ENCODE results near the gene IKBKE. TPM values are rescaled to one million over a fixed set of nuclear protein-coding genes. Genes with fewer than 3 reads are reported as not detected.

Gene IKBKE
- total and polyA plus RNA-seq, 2 of the 8 experiments (the other 6 are each of a cell fraction or from before 2014, with no cell fraction given): 8.6 to 12.0 TPM

DNA sequence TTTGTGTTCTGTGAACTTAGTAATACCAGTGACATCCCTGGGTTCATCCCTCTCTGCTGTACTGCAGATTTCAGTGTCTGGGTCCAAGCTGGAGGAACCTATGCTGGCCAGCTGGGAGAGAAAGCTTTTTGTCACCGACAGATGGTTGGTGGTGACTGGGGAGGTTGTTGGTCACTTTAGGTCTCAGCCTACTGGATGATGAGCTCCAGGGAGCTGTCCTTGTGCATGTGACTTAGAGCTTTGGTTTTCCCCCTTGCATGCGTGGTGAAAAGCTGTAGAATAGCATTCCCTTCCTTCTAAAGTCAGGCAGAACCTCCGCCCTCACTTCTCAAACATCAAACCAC lies 22.9 kb upstream of the IKBKE start:
- Histone ChIP-seq H3K4me3 (ENCODE audit: extremely low read depth in 1 of 4, insufficient read depth in 2 of 4, low read depth in 3 of 4, low read length in 4 of 4) (no peak overlapping the region), H4K5ac (ENCODE audit: insufficient read length, low read depth, low read length) (no peak overlapping the region), H3K36me3 (ENCODE audit: control insufficient read depth in 2 of 4, insufficient read depth in 4 of 4, low read length in 3 of 4) (peaks cover 2 to 14% (median 8%) of the 10 kb centered on the region in 4 experiments; a peak in 6 of 8 replicates), H3K18ac (ENCODE audit: extremely low read depth, low read length) (no peak overlapping the region), H3K9me3 (ENCODE audit: insufficient read depth in 2 of 2, low read depth in 1 of 2, low read length in 1 of 2) (no peaks in the 10 kb centered on the region), H2BK12ac (ENCODE audit: low read depth, low read length) (no peak overlapping the region), H3K9ac (replicated peaks in 1 of 4; ENCODE audit: extremely low read depth in 1 of 4, low read depth in 3 of 4, low read length in 3 of 4) (no peak overlapping the region), H3K79me1 (ENCODE audit: low read depth, low read length) (no peaks in the 10 kb centered on the region; the same call in 1 of the 2 replicates), H2BK15ac (ENCODE audit: low read length) (no peak overlapping the region), H3K27ac (ENCODE audit: low read depth, low read length) (no peak overlapping the region), H4K20me1 (replicated peaks in 1 of 2; ENCODE audit: control insufficient read depth in 1 of 2, insufficient read depth in 2 of 2, low read length in 2 of 2) (no peaks in the 10 kb centered on the region), H3K23ac (ENCODE audit: insufficient read length) (no peak overlapping the region), H2AFZ (ENCODE audit: low read length) (no peak overlapping the region), H3K79me2 (ENCODE audit: control insufficient read depth in 1 of 2, insufficient read depth in 2 of 2, low read length in 2 of 2) (no peaks in the 10 kb centered on the region), H3K14ac (ENCODE audit: insufficient read length) (no peak overlapping the region), H2BK20ac (ENCODE audit: low read length) (no peak overlapping the region), H4K91ac (replicated peaks; ENCODE audit: insufficient read length, low read length) (no peak overlapping the region), H2BK120ac (replicated peaks; ENCODE audit: low read depth, low read length) (no peak overlapping the region), H3K27me3 (replicated peaks in 1 of 4; ENCODE audit: control insufficient read depth in 3 of 4, extremely low read depth in 1 of 4, insufficient read depth in 3 of 4, low read length in 3 of 4) (no peaks in the 10 kb centered on the region), H3K56ac (replicated peaks; ENCODE audit: insufficient read length, low read depth, low read length) (no peak overlapping the region), H2AK5ac (ENCODE audit: low read depth, low read length) (no peak overlapping the region), H3K4me2 (ENCODE audit: insufficient read depth in 1 of 2, low read depth in 2 of 2, low read length in 2 of 2) (no peak overlapping the region), H3K23me2 (ENCODE audit: low read depth, low read length) (no peaks in the 10 kb centered on the region), H3K4ac (replicated peaks; ENCODE audit: insufficient read length, low read depth, low read length) (no peak overlapping the region), H4K8ac (ENCODE audit: extremely low read depth, insufficient read depth, low read length) (no peak overlapping the region), H2BK5ac (ENCODE audit: low read depth, low read length) (no peak overlapping the region), H3K4me1 (replicated peaks in 1 of 4; ENCODE audit: control insufficient read depth in 3 of 4, insufficient read depth in 4 of 4, low read length in 3 of 4) (no peaks in the 10 kb centered on the region; a peak in 1 of 7 replicates)
- ChIA-PET POLR2A (ENCODE audit: partially characterized antibody) (no interaction called here), CTCF (ENCODE audit: partially characterized antibody) (no interaction called here)
- 84% methylated on average over 3 of the region's 3 CpGs; no CpG with 5 or more reads in 1 of the 2 experiments for WGBS, 2 experiments (ENCODE audit: extremely low coverage in 1 of 2, insufficient coverage in 1 of 2, insufficient read length in 1 of 2, insufficient replicate concordance in 2 of 2, low coverage in 1 of 2, low lambda C conversion rate in 2 of 2, missing lambda C conversion rate in 1 of 2)
- DNase-seq (ENCODE audit: low read depth in 1 of 2, low spot score in 2 of 2): no peak
- no peak for FAIRE-seq
- TF ChIP-seq BACH1 (IDR thresholded peaks at IDR 0.05; ENCODE audit: low read length): no peak
- TF ChIP-seq SUZ12 (IDR thresholded peaks at IDR 0.05; ENCODE audit: low read length): no peak
- TF ChIP-seq, protein P1, sequence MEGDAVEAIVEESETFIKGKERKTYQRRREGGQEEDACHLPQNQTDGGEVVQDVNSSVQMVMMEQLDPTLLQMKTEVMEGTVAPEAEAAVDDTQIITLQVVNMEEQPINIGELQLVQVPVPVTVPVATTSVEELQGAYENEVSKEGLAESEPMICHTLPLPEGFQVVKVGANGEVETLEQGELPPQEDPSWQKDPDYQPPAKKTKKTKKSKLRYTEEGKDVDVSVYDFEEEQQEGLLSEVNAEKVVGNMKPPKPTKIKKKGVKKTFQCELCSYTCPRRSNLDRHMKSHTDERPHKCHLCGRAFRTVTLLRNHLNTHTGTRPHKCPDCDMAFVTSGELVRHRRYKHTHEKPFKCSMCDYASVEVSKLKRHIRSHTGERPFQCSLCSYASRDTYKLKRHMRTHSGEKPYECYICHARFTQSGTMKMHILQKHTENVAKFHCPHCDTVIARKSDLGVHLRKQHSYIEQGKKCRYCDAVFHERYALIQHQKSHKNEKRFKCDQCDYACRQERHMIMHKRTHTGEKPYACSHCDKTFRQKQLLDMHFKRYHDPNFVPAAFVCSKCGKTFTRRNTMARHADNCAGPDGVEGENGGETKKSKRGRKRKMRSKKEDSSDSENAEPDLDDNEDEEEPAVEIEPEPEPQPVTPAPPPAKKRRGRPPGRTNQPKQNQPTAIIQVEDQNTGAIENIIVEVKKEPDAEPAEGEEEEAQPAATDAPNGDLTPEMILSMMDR (IDR thresholded peaks at IDR 0.05; ENCODE audit: control extremely low read depth in 1 of 3, insufficient read depth in 1 of 3, low read depth in 1 of 3, low read length in 3 of 3): no peak
- TF ChIP-seq, protein P2, sequence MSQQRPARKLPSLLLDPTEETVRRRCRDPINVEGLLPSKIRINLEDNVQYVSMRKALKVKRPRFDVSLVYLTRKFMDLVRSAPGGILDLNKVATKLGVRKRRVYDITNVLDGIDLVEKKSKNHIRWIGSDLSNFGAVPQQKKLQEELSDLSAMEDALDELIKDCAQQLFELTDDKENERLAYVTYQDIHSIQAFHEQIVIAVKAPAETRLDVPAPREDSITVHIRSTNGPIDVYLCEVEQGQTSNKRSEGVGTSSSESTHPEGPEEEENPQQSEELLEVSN (IDR thresholded peaks at IDR 0.05): no peak
- no peak for TF ChIP-seq NANOG (IDR thresholded peaks at IDR 0.05; ENCODE audit: insufficient read depth, low read depth, low read length, poor library complexity, severe bottlenecking)
- no peak for TF ChIP-seq CBX8 (IDR thresholded peaks at IDR 0.05; ENCODE audit: borderline replicate concordance, low read depth, low read length)
- no peak for TF ChIP-seq MAFK (IDR thresholded peaks at IDR 0.05; ENCODE audit: low read depth, low read length)
- no peak for TF ChIP-seq ASH2L (IDR thresholded peaks at IDR 0.05; ENCODE audit: low read length)
- TF ChIP-seq, protein P3, sequence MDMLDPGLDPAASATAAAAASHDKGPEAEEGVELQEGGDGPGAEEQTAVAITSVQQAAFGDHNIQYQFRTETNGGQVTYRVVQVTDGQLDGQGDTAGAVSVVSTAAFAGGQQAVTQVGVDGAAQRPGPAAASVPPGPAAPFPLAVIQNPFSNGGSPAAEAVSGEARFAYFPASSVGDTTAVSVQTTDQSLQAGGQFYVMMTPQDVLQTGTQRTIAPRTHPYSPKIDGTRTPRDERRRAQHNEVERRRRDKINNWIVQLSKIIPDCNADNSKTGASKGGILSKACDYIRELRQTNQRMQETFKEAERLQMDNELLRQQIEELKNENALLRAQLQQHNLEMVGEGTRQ (IDR thresholded peaks at IDR 0.05; ENCODE audit: low read length): no peak
- no peak for TF ChIP-seq BRCA1 (IDR thresholded peaks at IDR 0.05; ENCODE audit: low read depth, low read length)
- no peak for TF ChIP-seq CBX5 (IDR thresholded peaks at IDR 0.05; ENCODE audit: low read depth, low read length)

Measured in H1 (cell line).